HepG2 (cell line): ENCODE results near the gene TM4SF5. TPM values are rescaled to one million over a fixed set of nuclear protein-coding genes. Genes with fewer than 3 reads are reported as not detected.

ENCODE experiments used
- ATAC-seq: fragments of 200-7000 bp; cut with Tn5 transposase; 3 replicates; pipeline ENCODE4 v1.9.1; 2020; ENCODE audit warnings: mild to moderate bottlenecking, moderate library complexity
- BruUV-seq: library from RNA; stranded (reverse); fragments of 400-500 nt; replicated peaks from 2 replicates; lab custom pipeline; 2021; lab: Mats Ljungman, UMichigan
- CTCF ChIA-PET: fragments of 300-600 bp; formaldehyde crosslinking; extraction: SDS; loops from one replicate; lab custom pipeline; 2021; ENCODE audit warnings: low total read pairs, inconsistent platforms, low intra/inter-chr PET ratio; lab: Yijun Ruan, JAX
- POLR2A ChIA-PET: fragments of 350-600 bp; sonication (Branson Sonifier 250); formaldehyde crosslinking; loops from one replicate; lab custom pipeline; 2020; ENCODE audit warnings: antibody characterized with exemption, inconsistent platforms; lab: Yijun Ruan, JAX
- DNase-seq: peaks from one replicate; pipeline ENCODE4 v3.0.0-alpha.2; 2015; ENCODE audit warnings: low spot score
- FAIRE-seq: peaks from 3 replicates; lab custom pipeline; 2011; peaks lifted over from hg19 to GRCh38; lab: Jason Lieb, UNC
- H2AFZ ChIP-seq: one replicate; pipeline ENCODE4 v1.6.1; 2011; ENCODE audit warnings: low read length, inconsistent platforms
- H3K27ac ChIP-seq: fragments of 300-600 bp; 3 replicates; pipeline ENCODE4 v1.8.0; 2011; ENCODE audit warnings: mixed run types, mild to moderate bottlenecking, mixed read lengths, low read length, inconsistent platforms; ENCODE audit not compliant: insufficient read depth; ENCODE audit errors: extremely low read length
- H3K27me3 ChIP-seq, 2 experiments: fragments of 200-600 bp in 1 of 2; 2 replicates in 1 of 2; 3 replicates in 1 of 2; pipeline versions ENCODE4 v1.6.0 to v1.8.0; 2011; ENCODE audit warnings: low read length in 2 of 2, mild to moderate bottlenecking in 2 of 2, moderate library complexity in 2 of 2, inconsistent platforms in 1 of 2; ENCODE audit not compliant: insufficient read depth in 2 of 2, control insufficient read depth in 1 of 2
- H3K36me3 ChIP-seq, 2 experiments: fragments of 200-600 bp in 1 of 2; replicated peaks in 1 of 2; 2 replicates in 1 of 2; 3 replicates in 1 of 2; pipeline versions ENCODE4 v1.5.1 to v1.8.0; 2011; ENCODE audit warnings: low read length in 2 of 2, inconsistent platforms in 1 of 2; ENCODE audit not compliant: insufficient read depth in 2 of 2, control insufficient read depth in 1 of 2
- H3K4me1 ChIP-seq: 2 replicates; pipeline ENCODE4 v1.5.1; 2012; ENCODE audit warnings: low read length, inconsistent platforms; ENCODE audit not compliant: insufficient read depth
- H3K4me2 ChIP-seq: 2 replicates; pipeline ENCODE4 v1.6.0; 2011; ENCODE audit warnings: low read depth, low read length, inconsistent platforms
- H3K4me3 ChIP-seq, 3 experiments: fragments of 200-600 bp in 1 of 3; sonication (generic), shearing (Covaris generic) in 1 of 3; replicated peaks in 1 of 3; 2 replicates each; pipeline ENCODE4 v1.5.1; 2011 to 2016; ENCODE audit warnings: low read length in 3 of 3, inconsistent platforms in 2 of 3, low read depth in 2 of 3, mild to moderate bottlenecking in 2 of 3, control low read depth in 1 of 3, mixed read lengths in 1 of 3; ENCODE audit not compliant: insufficient read depth in 1 of 3
- H3K79me2 ChIP-seq: one replicate; pipeline ENCODE4 v1.6.1; 2011; ENCODE audit warnings: low read length, inconsistent platforms; ENCODE audit not compliant: insufficient read depth
- H3K9ac ChIP-seq: 2 replicates; pipeline ENCODE4 v1.6.0; 2011; ENCODE audit warnings: mild to moderate bottlenecking, low read depth, low read length, inconsistent platforms; ENCODE audit not compliant: insufficient read depth
- H3K9me3 ChIP-seq: 2 replicates; pipeline ENCODE4 v1.5.1; 2012; ENCODE audit warnings: mild to moderate bottlenecking, low read length
- H4K20me1 ChIP-seq: 2 replicates; pipeline ENCODE4 v1.6.0; 2011; ENCODE audit warnings: inconsistent platforms, mild to moderate bottlenecking, low read length, moderate library complexity; ENCODE audit not compliant: insufficient read depth
- AGO2 ChIP-seq: fragments of 200-400 bp; formaldehyde crosslinking; optimal IDR thresholded peaks from 2 replicates; pipeline ENCODE3; 2017; ENCODE audit warnings: mild to moderate bottlenecking, low read depth, low read length, moderate library complexity
- BCLAF1 ChIP-seq: fragments of 450-650 bp; IDR thresholded peaks from 2 replicates; pipeline ENCODE4 v1.6.1; 2017; ENCODE audit warnings: mild to moderate bottlenecking
- FOXM1 ChIP-seq: sonication (generic); formaldehyde crosslinking; IDR thresholded peaks from 2 replicates; pipeline ENCODE4 v1.5.0; 2020; ENCODE audit warnings: missing genetic modification reagents
- HNF1B ChIP-seq: sonication (generic); formaldehyde crosslinking; IDR thresholded peaks from 2 replicates; pipeline ENCODE4 v1.5.1; 2020; ENCODE audit warnings: mild to moderate bottlenecking, moderate library complexity, missing genetic modification reagents
- HOXA7 ChIP-seq: sonication (generic); formaldehyde crosslinking; IDR thresholded peaks from 2 replicates; pipeline ENCODE4 v1.8.1; 2022; ENCODE audit warnings: mild to moderate bottlenecking, missing genetic modification reagents, moderate library complexity
- KAT7 ChIP-seq: IDR thresholded peaks from 2 replicates; pipeline ENCODE4 v1.6.1; 2018; ENCODE audit warnings: borderline replicate concordance, missing compliant biosample characterization
- MAF1 ChIP-seq: sonication (generic); formaldehyde crosslinking; IDR thresholded peaks from 2 replicates; pipeline ENCODE4 v1.5.0; 2020; ENCODE audit warnings: missing genetic modification reagents, borderline replicate concordance
- MED8 ChIP-seq: sonication (generic); formaldehyde crosslinking; IDR thresholded peaks from 2 replicates; pipeline ENCODE4 v1.8.1; 2023; ENCODE audit warnings: mild to moderate bottlenecking, missing genetic modification reagents; ENCODE audit not compliant: insufficient replicate concordance
- POGZ ChIP-seq: sonication (generic); formaldehyde crosslinking; IDR thresholded peaks from 2 replicates; pipeline ENCODE4 v1.4.0; 2020; ENCODE audit warnings: mild to moderate bottlenecking, missing genetic modification reagents
- REPIN1 ChIP-seq: sonication (generic); formaldehyde crosslinking; IDR thresholded peaks from 2 replicates; pipeline ENCODE4 v1.8.0; 2022; ENCODE audit warnings: missing genetic modification reagents, low read depth, mild to moderate bottlenecking, borderline replicate concordance
- RFXAP ChIP-seq: sonication (generic); formaldehyde crosslinking; IDR thresholded peaks from 2 replicates; pipeline ENCODE4 v1.4.0; 2020; ENCODE audit warnings: missing genetic modification reagents, borderline replicate concordance
- SATB2 ChIP-seq: sonication (generic); formaldehyde crosslinking; IDR thresholded peaks from 2 replicates; pipeline ENCODE4 v1.5.0; 2020; ENCODE audit warnings: missing genetic modification reagents
- ZC3H13 ChIP-seq: sonication (generic); formaldehyde crosslinking; IDR thresholded peaks from 2 replicates; pipeline ENCODE4 v1.8.1; 2023; ENCODE audit warnings: mild to moderate bottlenecking, missing genetic modification reagents, moderate library complexity
- ZC3H4 ChIP-seq: sonication (generic); formaldehyde crosslinking; IDR thresholded peaks from 2 replicates; pipeline ENCODE4 v1.4.0; 2020; ENCODE audit warnings: missing genetic modification reagents, borderline replicate concordance
- ZFP91 ChIP-seq: sonication (generic); formaldehyde crosslinking; IDR thresholded peaks from 2 replicates; pipeline ENCODE4 v1.9.0; 2022; ENCODE audit warnings: missing genetic modification reagents, mild to moderate bottlenecking, borderline replicate concordance
- ZNF232 ChIP-seq: sonication (generic); formaldehyde crosslinking; IDR thresholded peaks from 2 replicates; pipeline ENCODE4 v1.4.0; 2020; ENCODE audit warnings: missing genetic modification reagents, borderline replicate concordance
- ZNF446 ChIP-seq: sonication (generic); formaldehyde crosslinking; IDR thresholded peaks from 2 replicates; pipeline ENCODE4 v1.5.0; 2020; ENCODE audit warnings: mild to moderate bottlenecking, missing genetic modification reagents
- ZNF576 ChIP-seq: sonication (generic); formaldehyde crosslinking; IDR thresholded peaks from 2 replicates; pipeline ENCODE4 v1.4.0; 2020; ENCODE audit warnings: mild to moderate bottlenecking, missing genetic modification reagents
- ZNF660 ChIP-seq: sonication (generic); formaldehyde crosslinking; IDR thresholded peaks from 2 replicates; pipeline ENCODE4 v1.5.1; 2020; ENCODE audit warnings: mild to moderate bottlenecking, low read depth, missing genetic modification reagents, borderline replicate concordance
- WGBS: methylation state at CpG from one replicate; pipeline ENCODE4 v1.1.6; 2017; ENCODE audit warnings: low lambda C conversion rate; 5-methylcytosine and 5-hydroxymethylcytosine counted together
- in situ Hi-C: cut with HindIII; loops from 2 replicates; pipeline ENCODE4 v1.10.0; 2017; ENCODE audit warnings: low pct_unique_long_range_greater_than_20kb; ENCODE audit not compliant: extremely low pct_ligation_motif_present
- intact Hi-C: fragments of 100-400 bp; cut with micrococcal nuclease; formaldehyde crosslinking; loops from one replicate; pipeline ENCODE4 v1.10.0; 2022; ENCODE audit not compliant: unreplicated experiment
- polyA plus RNA-seq, 8 experiments: library from polyadenylated mRNA; depleted of rRNA in 3 of 8; stranded (reverse) in 7 of 8; unstranded in 1 of 8; fragments of >200 nt; fragmentation: Illumina TruSeq in 4 of 8; extraction: Trizol in 4 of 8; gene quantifications; 2 replicates each; pipeline versions ENCODE4 v1.2.1 to v1.2.3, GENCODE V29; 2011 to 2016; ENCODE audit warnings: low read depth in 4 of 8, missing spikeins in 1 of 8, mixed read lengths in 1 of 8; ENCODE audit not compliant: insufficient read depth in 1 of 8
- total RNA-seq, 5 experiments: library from RNA; depleted of rRNA; stranded (reverse); fragments of >200 nt; fragmentation: Illumina TruSeq; extraction: Trizol; gene quantifications; 2 replicates each; pipeline ENCODE4 v1.2.3, GENCODE V29; 2016; ENCODE audit warnings: low read depth in 1 of 5

Gene TM4SF5
- total and polyA plus RNA-seq, 2 of the 13 experiments (the other 11 are each of a cell fraction or from before 2014, with no cell fraction given) = 30.1 to 126 TPM

GRCh38 chr17:4766723-4767122 is 5.0 kb upstream of the TM4SF5 start:
- Histone ChIP-seq H3K79me2 (peaks cover 6% of the 10 kb centered on the region), H3K4me3 (no peak overlapping the region), H3K9me3 (no peaks in the 10 kb centered on the region), H4K20me1 (no peaks in the 10 kb centered on the region), H3K36me3 (no peaks in the 10 kb centered on the region), H3K27me3 (no peaks in the 10 kb centered on the region), H3K4me2 (no peak overlapping the region), H3K9ac (no peak overlapping the region), H3K4me1 (peaks cover 55% of the 10 kb centered on the region), H2AFZ (no peak overlapping the region), H3K27ac (no peak overlapping the region)
- DNase-seq = no peak
- ChIA-PET CTCF (no interaction called here), POLR2A (no interaction called here)
- in situ Hi-C loops = no loop called here
- TF ChIP-seq REPIN1 (CRISPR knock-in tag) = no peak
- no peak for TF ChIP-seq MAF1 (CRISPR knock-in tag)
- no peak for TF ChIP-seq AGO2
- no peak for TF ChIP-seq ZNF446 (CRISPR knock-in tag)
- TF ChIP-seq ZC3H4 (CRISPR knock-in tag) = no peak
- TF ChIP-seq KAT7 (CRISPR knock-in tag) = no peak
- no peak for TF ChIP-seq ZNF576
- TF ChIP-seq HNF1B (CRISPR knock-in tag) = no peak
- no peak for TF ChIP-seq ZC3H13 (CRISPR knock-in tag)
- no peak for TF ChIP-seq BCLAF1
- TF ChIP-seq ZNF660 = no peak
- TF ChIP-seq MED8 (CRISPR knock-in tag) = no peak
- no peak for TF ChIP-seq ZNF232 (CRISPR knock-in tag)
- no peak for TF ChIP-seq ZFP91 (CRISPR knock-in tag)
- TF ChIP-seq POGZ (CRISPR knock-in tag) = no peak
- no peak for TF ChIP-seq FOXM1
- no peak for TF ChIP-seq HOXA7
- no peak for TF ChIP-seq SATB2 (CRISPR knock-in tag)
- no peak for TF ChIP-seq RFXAP (CRISPR knock-in tag)
- FAIRE-seq = no peak
- ATAC-seq = no peak
- over 99% methylated on average over 9 of the region's 9 CpGs for WGBS
- intact Hi-C loops = no loop called here
- BruUV-seq = no TSS peak
